KOPT-K1 (cell line): ENCODE data around the gene NUTF2.
"Not testable (repeated sequence)": the region's sequence is repeated elsewhere in the genome, so short reads cannot be mapped to it uniquely, and the experiment has no call there.

ENCODE experiments used
- H3K27ac ChIP-seq: fragments of 200-600 bp; sonication (generic); 2 replicates; pipeline ENCODE4 v1.5.1; 2016; ENCODE audit warnings: antibody characterized with exemption, mild to moderate bottlenecking, low read depth, low read length; ENCODE audit not compliant: poor library complexity, severe bottlenecking
- H3K36me3 ChIP-seq: fragments of 200-600 bp; sonication (generic); 2 replicates; pipeline ENCODE4 v1.5.1; 2017; ENCODE audit warnings: antibody characterized with exemption, mild to moderate bottlenecking, low read length, moderate library complexity; ENCODE audit not compliant: insufficient read depth
- H3K9me3 ChIP-seq: fragments of 200-600 bp; sonication (generic); 2 replicates; pipeline ENCODE4 v1.5.1; 2017; ENCODE audit warnings: antibody characterized with exemption, low read length, mild to moderate bottlenecking; ENCODE audit not compliant: insufficient read depth, poor library complexity, severe bottlenecking

Gene NUTF2

DNA sequence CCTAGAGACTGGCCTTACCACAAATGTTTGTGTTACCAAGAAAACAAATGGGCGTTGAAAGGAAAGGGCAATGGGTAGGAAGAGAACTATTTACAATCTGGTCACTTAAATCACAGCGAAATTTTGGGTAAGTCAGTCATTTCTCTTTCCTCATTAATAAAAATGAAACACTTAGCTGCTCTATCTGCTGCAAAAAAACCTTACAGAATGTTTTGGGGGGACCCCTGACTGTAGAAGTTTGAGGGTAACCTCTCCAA, 742 bp upstream of the NUTF2 start:
- Histone ChIP-seq H3K9me3 (no peaks in the 10 kb centered on the region), H3K36me3 (peaks cover 29% of the 10 kb centered on the region), H3K27ac (peak overlapping the region; percentile 93)

DNA sequence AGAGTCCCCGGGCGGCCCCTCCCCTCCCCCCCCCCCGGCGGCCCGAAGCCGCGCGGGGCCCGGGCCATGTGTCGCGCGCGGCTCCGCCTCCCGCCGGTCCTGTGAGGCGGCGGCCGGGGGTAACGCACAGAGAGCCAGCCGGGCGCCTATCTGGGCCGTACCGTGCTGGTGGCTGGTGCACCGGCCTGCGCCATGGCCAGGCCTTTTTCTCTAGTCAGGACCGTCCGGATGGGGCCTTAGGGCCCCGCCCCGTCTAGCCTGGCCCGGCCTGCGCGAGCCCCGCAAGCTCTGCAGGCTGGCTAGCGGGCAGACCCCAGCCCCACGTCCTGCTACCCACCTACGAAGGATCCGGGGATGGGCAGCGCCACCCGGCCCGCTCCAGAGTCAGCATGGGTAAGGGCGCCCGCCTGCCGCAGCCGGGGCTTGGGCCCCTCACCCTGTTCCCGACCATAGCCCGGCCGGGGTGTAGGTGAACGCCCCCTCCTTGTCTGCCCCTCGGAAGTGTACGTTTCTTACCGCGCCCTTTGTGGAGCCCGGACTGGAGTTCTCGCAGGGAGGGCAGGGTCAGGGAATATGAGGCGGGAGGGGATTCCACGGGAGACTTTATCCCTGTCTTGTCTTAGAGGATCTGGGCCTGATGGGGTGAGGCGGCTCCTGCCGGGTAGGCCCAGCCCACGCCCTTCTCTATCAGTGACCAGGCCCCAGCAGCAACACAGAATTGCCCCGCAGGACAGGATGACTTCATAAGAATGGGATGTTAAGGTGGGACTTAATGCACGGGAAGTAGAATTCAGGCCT, 530 bp downstream of the NUTF2 start, which contains the start of gene CENPT:
Gene CENPT (minus strand): TSS at position 630 of the 798 bp plus-strand sequence. CDS start 13,834 bp downstream, outside the sequence.
- H3K9me3 ChIP-seq: no peaks in the 10 kb centered on the region
- H3K36me3 ChIP-seq: peaks cover 37% of the 10 kb centered on the region
- peak within 1 kb of the TSS; percentile 93 for H3K27ac ChIP-seq

DNA sequence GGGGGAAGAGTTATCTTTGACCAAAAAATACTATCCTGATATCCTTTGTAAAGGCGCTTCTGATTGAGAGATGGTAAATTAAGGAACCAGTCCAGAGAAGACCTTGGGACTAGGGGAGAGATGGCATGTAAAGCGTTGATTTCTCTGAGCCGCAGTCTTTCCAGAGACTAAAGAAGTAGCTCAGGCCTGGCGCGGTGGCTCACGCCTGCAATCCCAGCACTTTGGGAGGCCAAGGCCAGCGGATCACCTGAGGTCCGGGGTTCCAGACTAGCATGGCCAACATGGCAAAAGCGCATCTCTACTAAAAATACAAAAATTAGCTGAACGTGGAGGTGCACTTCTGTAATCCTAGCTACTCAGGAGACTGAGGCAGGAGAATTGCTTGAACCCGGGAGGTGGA, 1.4 kb downstream of the NUTF2 start:
- H3K27ac ChIP-seq: peak overlapping the region; percentile 93

DNA sequence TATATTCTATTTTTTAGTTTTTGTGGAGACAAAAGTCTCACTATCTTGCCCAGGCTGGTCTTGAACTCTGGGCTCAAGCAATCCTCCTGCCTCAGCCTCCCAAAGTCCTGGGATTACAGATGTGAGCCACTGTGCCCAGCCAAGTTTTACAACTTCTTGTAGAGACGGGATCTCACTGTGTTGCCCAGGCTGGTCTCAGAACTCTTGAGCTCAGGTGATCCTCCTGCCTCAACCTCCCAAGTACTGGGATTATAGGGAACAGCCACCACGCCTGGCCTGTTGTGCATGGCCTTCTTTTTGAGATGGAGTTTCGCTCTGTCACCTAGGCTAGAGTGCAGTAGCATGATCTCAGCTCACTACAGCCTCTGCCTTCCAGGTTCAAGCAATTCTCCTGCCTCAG, 6.9 kb downstream of the NUTF2 start:
- no peaks in the 10 kb centered on the region for H3K9me3 ChIP-seq
- H3K27ac ChIP-seq: no peak overlapping the region
- peaks cover 47% of the 10 kb centered on the region for H3K36me3 ChIP-seq

More for the DNA sequence above, 1.4 kb downstream of the NUTF2 start:
- peaks cover 37% of the 10 kb centered on the region for H3K36me3 ChIP-seq
- H3K9me3 ChIP-seq: no peaks in the 10 kb centered on the region

DNA sequence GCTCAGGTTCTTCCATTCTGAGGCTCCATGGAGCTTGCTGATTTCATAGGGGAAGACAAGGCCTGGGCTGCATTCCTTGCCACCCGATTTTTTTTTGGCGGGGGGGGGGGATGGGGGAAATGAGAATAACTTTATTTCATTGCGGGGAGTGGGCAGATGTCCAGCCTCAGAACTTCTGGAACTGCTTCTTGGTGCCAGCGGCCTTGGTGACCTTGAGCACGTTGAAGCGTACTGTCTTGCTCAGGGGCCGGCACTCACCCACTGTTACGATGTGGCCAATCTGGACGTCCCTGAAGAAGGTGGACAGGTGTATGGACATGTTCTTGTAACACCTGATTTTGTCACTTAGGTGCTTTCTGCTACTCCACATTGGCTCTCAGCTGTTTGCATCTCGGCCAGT, 9.1 kb downstream of the NUTF2 start:
- H3K9me3 ChIP-seq: no peaks in the 10 kb centered on the region
- H3K36me3 ChIP-seq: peaks cover 43% of the 10 kb centered on the region
- no peak overlapping the region for H3K27ac ChIP-seq

DNA sequence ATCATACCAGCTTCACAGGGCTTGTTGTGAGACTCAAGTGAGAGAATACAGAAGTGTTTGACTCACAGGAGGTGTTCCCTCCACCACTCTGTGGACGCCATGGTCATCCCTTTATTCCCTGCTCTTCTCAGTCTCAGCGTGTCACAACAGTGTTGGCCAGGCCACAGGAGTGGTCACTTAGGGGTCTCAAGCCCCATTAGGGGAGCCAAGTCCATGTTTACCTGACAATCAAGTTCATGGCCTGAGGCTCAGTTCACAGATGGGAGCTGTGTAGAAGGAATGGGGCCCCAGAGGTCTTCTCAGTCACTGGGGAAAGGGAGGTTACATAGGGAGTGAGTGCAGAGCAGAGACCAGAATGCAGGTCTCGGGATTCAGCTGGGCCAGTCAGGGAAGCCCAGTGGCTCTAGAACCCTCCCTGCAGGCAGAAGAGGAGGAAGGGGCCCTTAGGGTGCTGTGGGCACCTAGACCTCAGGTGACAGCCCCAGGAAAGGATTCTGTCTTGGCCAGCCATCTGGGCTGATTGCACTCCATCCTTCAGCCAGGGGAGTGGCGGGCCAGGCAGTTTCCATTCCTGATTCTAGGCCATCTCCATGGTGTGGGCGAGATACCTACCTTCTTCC, 10.3 kb downstream of the NUTF2 start:
- Histone ChIP-seq H3K9me3 (no peaks in the 10 kb centered on the region), H3K36me3 (peaks cover 48% of the 10 kb centered on the region), H3K27ac (no peak overlapping the region)

DNA sequence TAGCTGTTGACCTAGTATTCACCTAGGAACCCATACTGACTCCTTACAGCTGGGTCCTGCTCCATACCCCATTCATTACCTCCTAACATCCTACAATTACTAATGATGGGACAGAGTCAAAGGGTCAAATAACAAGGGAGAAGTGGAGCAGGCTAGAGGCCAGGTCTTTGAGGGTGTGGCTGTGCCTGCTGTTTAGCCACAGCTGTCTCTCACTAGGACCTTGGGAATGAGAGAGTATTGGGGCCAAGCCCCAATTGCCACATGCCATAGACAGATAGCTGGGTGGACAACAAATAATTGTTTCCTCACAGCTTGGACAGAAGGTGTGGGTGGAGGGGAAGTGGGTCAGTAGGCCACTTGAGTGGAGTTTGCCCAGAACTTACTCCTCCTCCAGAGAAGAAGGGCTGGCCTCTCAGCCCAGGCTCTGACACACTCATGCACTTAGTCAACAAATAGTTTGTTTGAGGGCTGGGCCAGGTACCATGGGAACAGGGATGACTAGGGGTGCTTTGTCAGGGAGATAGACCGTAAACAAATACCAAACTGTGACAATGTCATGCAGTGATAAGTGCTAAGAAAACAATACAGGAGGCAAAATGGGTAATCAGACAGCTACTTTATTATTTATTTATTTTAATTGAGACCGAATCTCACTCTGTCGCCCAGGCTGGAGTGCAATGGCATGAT, 11.0 kb downstream of the NUTF2 start:
- no peak overlapping the region for H3K27ac ChIP-seq
- H3K9me3 ChIP-seq: no peaks in the 10 kb centered on the region
- H3K36me3 ChIP-seq: peaks cover 53% of the 10 kb centered on the region

DNA sequence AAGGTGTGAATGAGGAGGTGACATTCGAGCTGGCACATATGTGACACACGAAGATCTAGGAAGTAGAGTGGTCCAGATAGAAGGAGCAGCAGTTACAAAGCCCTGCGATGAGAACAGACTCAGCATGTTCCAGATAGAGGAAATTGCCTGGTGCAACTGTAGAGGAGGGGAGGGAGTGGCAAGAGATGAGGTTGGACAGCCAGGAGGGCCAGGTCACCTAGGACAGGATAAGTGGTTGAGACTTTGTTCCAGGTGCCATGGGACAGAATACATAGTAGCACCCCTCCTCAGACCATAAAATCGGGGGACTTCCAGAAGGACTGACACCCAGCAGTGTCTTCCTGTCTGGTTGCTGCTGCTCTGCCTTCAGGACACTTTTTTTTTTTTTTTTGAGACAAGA, 11.8 kb downstream of the NUTF2 start:
- no peaks in the 10 kb centered on the region for H3K9me3 ChIP-seq
- no peak overlapping the region for H3K27ac ChIP-seq
- peaks cover 59% of the 10 kb centered on the region for H3K36me3 ChIP-seq

DNA sequence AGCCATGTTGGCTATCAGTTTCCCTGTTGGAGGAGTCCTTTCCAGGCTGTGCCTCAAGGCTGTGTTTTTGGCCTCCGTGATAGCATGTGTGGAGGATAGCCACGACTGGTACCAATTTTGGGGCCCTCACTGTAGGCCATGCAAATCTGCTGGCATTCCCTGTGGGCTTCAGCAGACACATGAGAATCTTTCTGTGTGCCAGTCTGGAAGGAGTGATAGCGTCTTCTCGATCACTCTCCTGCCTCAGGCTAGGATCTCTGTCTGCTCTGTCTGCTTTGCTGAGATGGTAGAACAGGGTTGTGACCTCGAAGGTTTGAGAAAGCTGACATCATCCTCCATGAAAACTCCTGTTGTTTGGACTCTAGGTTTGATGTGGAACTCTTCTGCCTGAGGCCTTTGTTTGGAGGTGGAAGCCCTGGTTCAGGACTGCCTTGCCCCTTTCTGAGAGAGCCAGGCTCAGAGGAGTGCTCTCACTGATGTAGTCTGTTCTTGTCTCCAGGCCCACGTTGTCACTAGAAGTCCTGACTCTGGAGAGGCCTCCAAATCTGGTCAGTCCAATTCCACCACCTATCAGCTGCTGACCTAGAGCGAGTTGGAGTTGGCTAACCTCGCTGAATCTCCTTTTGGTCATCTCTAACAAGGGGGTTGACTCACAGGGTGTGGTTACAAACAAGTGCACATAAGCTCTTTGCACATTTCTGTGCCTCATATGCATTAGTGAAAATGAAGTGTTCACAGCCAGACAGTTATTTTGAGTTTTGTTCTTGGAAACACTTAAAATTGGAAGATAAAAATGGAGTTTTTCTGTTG, 14.1 kb downstream of the NUTF2 start:
- H3K36me3 ChIP-seq: peaks cover 76% of the 10 kb centered on the region
- no peak overlapping the region for H3K27ac ChIP-seq
- H3K9me3 ChIP-seq: no peaks in the 10 kb centered on the region

DNA sequence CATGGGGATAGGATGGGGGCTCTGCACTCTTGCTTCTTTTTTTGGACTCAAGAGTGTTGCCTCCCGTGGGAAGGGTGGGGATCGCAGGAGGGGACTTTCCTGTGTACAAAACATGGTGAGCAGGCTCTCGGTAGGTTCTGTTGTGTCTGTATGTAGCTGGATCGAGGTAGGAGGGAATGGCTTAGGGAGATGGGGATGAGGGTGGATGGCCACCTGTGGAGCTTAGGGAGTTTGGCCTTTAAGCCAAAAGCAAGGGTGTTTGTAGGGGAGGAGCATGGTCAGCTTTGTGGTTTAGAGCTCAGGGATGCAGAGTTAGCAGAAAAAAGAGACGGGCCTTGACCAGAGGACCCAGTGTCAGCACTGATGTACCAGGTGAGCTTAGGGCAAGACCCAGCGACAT, 15.1 kb downstream of the NUTF2 start:
- Histone ChIP-seq H3K36me3 (peaks cover 84% of the 10 kb centered on the region), H3K9me3 (no peaks in the 10 kb centered on the region), H3K27ac (no peak overlapping the region)

DNA sequence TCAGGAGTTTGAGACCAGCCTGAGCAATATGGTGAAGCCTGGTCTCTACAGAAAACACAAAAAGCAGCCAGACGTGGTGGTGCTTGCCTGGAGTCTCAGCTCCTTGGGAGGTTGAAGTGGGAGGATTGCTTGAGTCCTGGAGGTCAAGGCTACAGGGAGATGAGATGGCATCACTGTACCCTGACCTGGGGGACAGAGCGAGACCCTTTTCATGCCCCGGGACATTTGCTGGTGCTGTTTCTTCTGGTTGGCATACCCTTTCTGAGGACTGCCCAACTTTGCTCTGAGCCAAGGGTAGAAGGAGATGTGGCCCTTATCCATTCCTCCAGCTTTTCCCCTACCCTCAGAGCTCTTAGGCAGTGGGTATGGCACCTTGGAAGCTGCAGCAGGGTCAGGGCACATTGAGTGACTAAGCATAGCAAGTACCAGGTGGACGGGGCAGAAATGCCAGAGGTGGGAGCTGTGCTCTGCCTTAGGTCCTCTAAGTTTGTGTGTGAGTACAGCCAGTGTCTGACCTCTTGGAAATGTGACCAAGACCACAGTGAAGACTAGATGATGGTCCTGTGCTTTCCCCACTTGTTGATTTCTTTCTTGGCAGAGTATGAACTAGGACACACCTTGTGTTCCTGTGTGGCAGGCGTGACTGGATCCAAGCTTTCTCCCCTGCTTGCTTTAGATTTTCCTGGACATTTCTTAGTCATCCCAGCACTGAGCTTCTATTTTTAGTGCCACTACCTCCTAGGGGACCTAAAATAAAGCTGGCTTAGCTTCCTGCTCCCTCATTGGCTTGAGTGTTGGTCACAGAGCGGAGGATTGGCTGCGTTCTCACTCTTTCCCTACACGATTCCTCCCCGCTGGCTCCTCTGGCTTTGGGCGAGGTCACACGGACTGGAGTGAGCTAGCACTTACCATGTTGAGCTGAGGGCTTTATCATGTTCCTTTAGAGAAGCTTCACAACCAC, 16.2 kb downstream of the NUTF2 start:
- Histone ChIP-seq H3K9me3 (no peaks in the 10 kb centered on the region), H3K36me3 (peaks cover 87% of the 10 kb centered on the region), H3K27ac (no peak overlapping the region)

DNA sequence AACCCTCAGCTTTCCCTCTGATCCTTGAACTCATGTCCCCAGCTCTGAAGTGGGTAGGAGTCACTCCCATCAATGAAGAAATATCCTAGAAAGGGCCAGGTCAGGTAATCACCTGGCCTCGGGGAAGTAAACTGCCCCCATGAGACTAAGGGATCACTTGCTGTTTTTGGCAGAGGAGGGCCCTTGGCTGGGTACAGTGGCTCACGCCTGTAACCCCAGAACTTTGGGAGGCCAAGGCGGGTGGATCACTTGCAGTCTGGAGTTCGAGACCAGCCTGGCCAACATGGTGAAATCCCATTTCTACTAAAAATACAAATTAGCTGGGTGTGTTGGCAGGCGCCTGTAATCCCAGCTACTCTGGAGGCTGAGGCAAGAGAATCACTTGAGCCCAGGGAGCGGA, 17.3 kb downstream of the NUTF2 start:
- not testable (repeated sequence) for H3K27ac ChIP-seq, H3K9me3 ChIP-seq
- H3K36me3 ChIP-seq: peaks cover 90% of the 10 kb centered on the region

DNA sequence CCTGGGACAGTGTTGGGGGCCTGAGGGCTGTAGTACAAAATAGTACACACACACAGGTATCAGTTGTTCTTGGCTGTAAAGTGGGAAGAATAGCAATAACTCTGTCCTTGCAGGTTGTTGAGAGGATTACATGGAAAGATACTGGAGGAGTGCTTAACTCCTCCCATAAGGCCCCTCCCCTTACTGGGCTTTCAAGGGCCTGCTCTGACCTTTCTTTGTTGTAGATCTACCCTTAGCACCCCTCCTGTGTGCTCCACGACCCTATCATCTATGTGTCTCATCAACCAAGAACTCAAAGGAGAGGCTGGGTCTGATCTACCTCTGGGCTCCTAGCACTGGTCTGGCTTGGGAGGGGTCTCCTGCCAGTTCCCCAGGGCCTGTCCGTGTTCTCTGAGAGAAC, 17.9 kb downstream of the NUTF2 start:
- H3K9me3 ChIP-seq: no peaks in the 10 kb centered on the region
- H3K27ac ChIP-seq: no peak overlapping the region
- H3K36me3 ChIP-seq: peaks cover 96% of the 10 kb centered on the region

DNA sequence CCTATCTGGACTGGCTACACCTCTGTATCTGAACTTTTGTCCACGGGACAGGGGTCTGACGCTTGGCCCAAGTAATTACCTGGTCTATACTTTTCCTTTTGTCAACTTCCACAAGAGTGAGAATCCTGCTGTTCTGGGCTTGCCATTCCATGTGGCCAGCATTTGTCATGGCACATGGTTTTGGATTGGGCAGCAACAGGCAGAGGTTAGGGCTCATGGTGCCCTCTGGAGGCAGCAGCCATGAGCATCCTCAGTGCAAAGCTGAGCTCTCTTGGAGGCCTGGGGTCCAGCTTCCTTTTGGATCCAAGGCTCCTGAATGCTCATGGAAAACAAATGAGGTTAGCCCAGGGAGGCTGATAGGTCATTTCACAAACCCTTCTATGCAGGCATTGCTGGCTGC, 18.6 kb downstream of the NUTF2 start:
- Histone ChIP-seq H3K27ac (no peak overlapping the region), H3K9me3 (no peaks in the 10 kb centered on the region), H3K36me3 (peaks cover 99% of the 10 kb centered on the region)
